HCT116 (cell line): ENCODE measurements around the gene USF1. TPM values are rescaled to one million over a fixed set of nuclear protein-coding genes. Genes with fewer than 3 reads are reported as not detected.

Experiments
- ATAC-seq: fragments of 200-7000 bp; cut with Tn5 transposase; 2 replicates; pipeline ENCODE4 v1.9.1; 2020; ENCODE audit warnings: mild to moderate bottlenecking, moderate library complexity
- BruUV-seq: library from RNA; stranded (reverse); fragments of 400-500 nt; replicated peaks from 2 replicates; lab custom pipeline; 2021; lab: Mats Ljungman, UMichigan
- CTCF ChIA-PET: fragments of 300-600 bp; sonication (Branson Sonifier 250); formaldehyde crosslinking; loops from one replicate; lab custom pipeline; 2021; ENCODE audit warnings: antibody characterized with exemption; lab: Charles Lee
- POLR2A ChIA-PET: fragments of 300-600, 350-600 bp; sonication (Branson Sonifier 250); formaldehyde crosslinking; loops from one replicate; lab custom pipeline; 2021; ENCODE audit warnings: antibody characterized with exemption; lab: Charles Lee
- RAD21 ChIA-PET, 2 experiments: fragments of 300-600 bp; sonication (Branson Sonifier 250); formaldehyde crosslinking; loops; one replicate each; lab custom pipeline; 2023; ENCODE audit warnings: low total read pairs in 2 of 2; ENCODE audit not compliant: uncharacterized antibody in 2 of 2, unreplicated experiment in 2 of 2, low non-redundant PET in 1 of 2; lab: Charles Lee
- DNase-seq: peaks from one replicate; pipeline ENCODE4 v3.0.0-alpha.2; 2010; ENCODE audit warnings: low read depth, low spot score
- H2AFZ ChIP-seq: fragments of 200-600 bp; shearing (Covaris generic), sonication (generic); 2 replicates; pipeline ENCODE4 v1.6.1; 2017; ENCODE audit warnings: low read depth, mixed run types, mixed read lengths, antibody characterized with exemption, low read length; ENCODE audit not compliant: poor library complexity, severe bottlenecking
- H3K27ac ChIP-seq: 2 replicates; pipeline ENCODE4 v1.5.1; 2012; ENCODE audit warnings: low read depth, low read length
- H3K27me3 ChIP-seq: fragments of 200-600 bp; sonication (generic); 2 replicates; pipeline ENCODE4 v1.6.1; 2016; ENCODE audit warnings: mixed run types, low read length, mixed read lengths; ENCODE audit not compliant: insufficient read depth
- H3K36me3 ChIP-seq, 2 experiments: fragments of 200-500 bp in 1 of 2; fragments of 200-600 bp in 1 of 2; sonication (Bioruptor generic) in 1 of 2; sonication (generic) in 1 of 2; 2 replicates each; pipeline versions ENCODE4 v1.5.1 to v1.6.1; 2014 to 2016; ENCODE audit warnings: low read length in 2 of 2, inconsistent platforms in 1 of 2, mixed read lengths in 1 of 2, mixed run types in 1 of 2; ENCODE audit not compliant: insufficient read depth in 2 of 2, control insufficient read depth in 1 of 2
- H3K4me1 ChIP-seq, 2 experiments: fragments of 200-600 bp in 1 of 2; sonication (generic) in 1 of 2; 2 replicates each; pipeline versions ENCODE4 v1.5.1 to v1.6.1; 2012 to 2017; ENCODE audit warnings: low read length in 2 of 2, inconsistent platforms in 1 of 2, mild to moderate bottlenecking in 1 of 2, mixed read lengths in 1 of 2, mixed run types in 1 of 2, moderate library complexity in 1 of 2; ENCODE audit not compliant: insufficient read depth in 2 of 2, control insufficient read depth in 1 of 2
- H3K4me2 ChIP-seq: fragments of 200-600 bp; sonication (generic); 2 replicates; pipeline ENCODE4 v1.6.1; 2017; ENCODE audit warnings: mixed run types, low read length, mixed read lengths
- H3K4me3 ChIP-seq, 2 experiments: fragments of 200-600 bp in 1 of 2; sonication (generic) in 1 of 2; replicated peaks in 1 of 2; 2 replicates each; pipeline ENCODE4 v1.5.1; 2011 to 2016; ENCODE audit warnings: low read length in 2 of 2, control low read depth in 1 of 2, low read depth in 1 of 2, mild to moderate bottlenecking in 1 of 2, mixed read lengths in 1 of 2, mixed run types in 1 of 2
- H3K79me2 ChIP-seq: fragments of 200-600 bp; sonication (generic); 2 replicates; pipeline ENCODE4 v1.6.1; 2017; ENCODE audit warnings: mild to moderate bottlenecking, mixed run types, low read length, moderate library complexity, mixed read lengths; ENCODE audit not compliant: insufficient read depth
- H3K9ac ChIP-seq: fragments of 200-600 bp; sonication (generic); 2 replicates; pipeline ENCODE4 v1.6.1; 2016; ENCODE audit warnings: low read length, mixed read lengths
- H3K9me2 ChIP-seq: fragments of 200-600 bp; sonication (generic), shearing (Covaris generic); 2 replicates; pipeline ENCODE4 v1.6.1; 2017; ENCODE audit warnings: mixed run types, mild to moderate bottlenecking, moderate library complexity; ENCODE audit not compliant: insufficient read depth
- H3K9me3 ChIP-seq, 2 experiments: fragments of 200-500 bp in 1 of 2; fragments of 200-600 bp in 1 of 2; sonication (Bioruptor generic) in 1 of 2; sonication (generic) in 1 of 2; 2 replicates each; pipeline ENCODE4 v1.6.1; 2014 to 2017; ENCODE audit warnings: low read length in 2 of 2, mixed read lengths in 2 of 2, inconsistent platforms in 1 of 2, low read depth in 1 of 2, mild to moderate bottlenecking in 1 of 2, mixed run types in 1 of 2, moderate library complexity in 1 of 2; ENCODE audit not compliant: control insufficient read depth in 1 of 2, insufficient read depth in 1 of 2
- H4K20me1 ChIP-seq: fragments of 200-600 bp; sonication (generic), shearing (Covaris generic); 2 replicates; pipeline ENCODE4 v1.6.1; 2017; ENCODE audit warnings: mixed run types, mild to moderate bottlenecking, moderate library complexity; ENCODE audit not compliant: insufficient read depth
- ELF1 ChIP-seq: IDR thresholded peaks from 2 replicates; pipeline ENCODE4 v1.6.1; 2012; ENCODE audit warnings: low read depth, borderline replicate concordance
- JUND ChIP-seq: IDR thresholded peaks from 2 replicates; pipeline ENCODE4 v1.6.1; 2012
- MAX ChIP-seq: IDR thresholded peaks from 2 replicates; pipeline ENCODE4 v1.6.1; 2012
- RAD21 ChIP-seq: IDR thresholded peaks from 2 replicates; pipeline ENCODE4 v1.6.1; 2012; ENCODE audit warnings: low read depth, mild to moderate bottlenecking
- SIN3A ChIP-seq: IDR thresholded peaks from 2 replicates; pipeline ENCODE4 v1.6.1; 2012; ENCODE audit warnings: low read depth
- TCF7L2 ChIP-seq: IDR thresholded peaks from 2 replicates; pipeline ENCODE4 v1.7.0; 2011; ENCODE audit warnings: borderline replicate concordance, inconsistent platforms; ENCODE audit not compliant: insufficient read depth, insufficient read length; ENCODE audit errors: extremely low read depth
- ZFX ChIP-seq: fragments of 450-650 bp; IDR thresholded peaks from 2 replicates; pipeline ENCODE4 v1.6.1; 2017
- ZNF274 ChIP-seq: fragments of 200-500 bp; sonication (Bioruptor generic); IDR thresholded peaks from 2 replicates; pipeline ENCODE4 v1.6.1; 2014; ENCODE audit warnings: mild to moderate bottlenecking, low read depth, low read length, inconsistent platforms
- intact Hi-C: fragments of 100-400 bp; cut with micrococcal nuclease; formaldehyde crosslinking; loops from 2 replicates; pipeline ENCODE4 v1.10.0; 2022
- total RNA-seq: library from RNA; stranded (reverse); gene quantifications from one replicate; pipeline ENCODE4 v1.2.1, GENCODE V29; 2021; ENCODE audit not compliant: unreplicated experiment

Gene USF1
- total RNA-seq, 1 experiment from 2014 or later = 48.0 TPM

- Histone ChIP-seq H3K27me3 (no peaks in the 10 kb centered on the region), H3K4me2 (no peak overlapping the region)
- intact Hi-C loops = no loop called here
Measured at GRCh38 chr1:161000736-161001480, 44.9 kb downstream of the USF1 start.

GRCh38 chr1:160999376-160999775 lies 46.4 kb downstream of the USF1 start:
- no peaks in the 10 kb centered on the region for H3K27me3 ChIP-seq
- intact Hi-C loops = loop anchor here (5.0 kb wide), 1 partner anchor 118 kb away; the partner anchor contains the start of genes NIT1 and PFDN2
- no TSS peak for BruUV-seq
- H3K4me3 ChIP-seq = no peak overlapping the region
- H3K4me2 ChIP-seq = no peak overlapping the region
- H3K9me3 ChIP-seq = no peaks in the 10 kb centered on the region
- H3K4me1 ChIP-seq = peaks cover 26 to 42% of the 10 kb centered on the region in 2 experiments
- ATAC-seq = no peak
- ChIA-PET POLR2A (interaction anchor here (1.2 kb wide), 1 partner anchor 22 kb away, joined by 3 read pairs; the partner anchor contains the start of gene F11R), RAD21 (no interaction called here), CTCF (interaction anchor here (0.6 kb wide), 1 partner anchor 9 kb away, joined by 3 read pairs; no protein-coding TSS in a partner anchor)
- no peak for DNase-seq
- no peak overlapping the region for H3K27ac ChIP-seq
- H3K79me2 ChIP-seq = peaks cover 30% of the 10 kb centered on the region
- TF ChIP-seq JUND (no peak), ELF1 (no peak), MAX (no peak)
- no peak overlapping the region for H2AFZ ChIP-seq
- no peak overlapping the region for H3K9ac ChIP-seq
- peaks cover 25 to 32% of the 10 kb centered on the region in 2 experiments; a peak in 3 of 4 replicates for H3K36me3 ChIP-seq
- H4K20me1 ChIP-seq = no peaks in the 10 kb centered on the region
- no peaks in the 10 kb centered on the region for H3K9me2 ChIP-seq

More at GRCh38 chr1:161000736-161001480, 44.9 kb downstream of the USF1 start:
- ChIA-PET RAD21 (no interaction called here), CTCF (no interaction called here), POLR2A (no interaction called here)
- DNase-seq = no peak
- ATAC-seq = no peak
- peaks cover 45% of the 10 kb centered on the region for H3K79me2 ChIP-seq
- H3K9ac ChIP-seq = no peak overlapping the region
- TF ChIP-seq MAX (no peak), SIN3A (no peak), ZFX (no peak), ZNF274 (no peak), RAD21 (no peak), JUND (no peak), TCF7L2 (no peak)
- peaks cover 25 to 32% of the 10 kb centered on the region in 2 experiments; a peak in 3 of 4 replicates for H3K36me3 ChIP-seq
- no peak overlapping the region for H2AFZ ChIP-seq
- no TSS peak for BruUV-seq
- H3K9me2 ChIP-seq = no peaks in the 10 kb centered on the region
- no peaks in the 10 kb centered on the region for H3K9me3 ChIP-seq
- H3K27ac ChIP-seq = no peak overlapping the region
- no peak overlapping the region for H3K4me3 ChIP-seq
- H4K20me1 ChIP-seq = no peaks in the 10 kb centered on the region
- peaks cover 13 to 27% of the 10 kb centered on the region in 2 experiments for H3K4me1 ChIP-seq
